ENCODE results near the gene HHIPL1.

The HHIPL1 gene

DNA sequence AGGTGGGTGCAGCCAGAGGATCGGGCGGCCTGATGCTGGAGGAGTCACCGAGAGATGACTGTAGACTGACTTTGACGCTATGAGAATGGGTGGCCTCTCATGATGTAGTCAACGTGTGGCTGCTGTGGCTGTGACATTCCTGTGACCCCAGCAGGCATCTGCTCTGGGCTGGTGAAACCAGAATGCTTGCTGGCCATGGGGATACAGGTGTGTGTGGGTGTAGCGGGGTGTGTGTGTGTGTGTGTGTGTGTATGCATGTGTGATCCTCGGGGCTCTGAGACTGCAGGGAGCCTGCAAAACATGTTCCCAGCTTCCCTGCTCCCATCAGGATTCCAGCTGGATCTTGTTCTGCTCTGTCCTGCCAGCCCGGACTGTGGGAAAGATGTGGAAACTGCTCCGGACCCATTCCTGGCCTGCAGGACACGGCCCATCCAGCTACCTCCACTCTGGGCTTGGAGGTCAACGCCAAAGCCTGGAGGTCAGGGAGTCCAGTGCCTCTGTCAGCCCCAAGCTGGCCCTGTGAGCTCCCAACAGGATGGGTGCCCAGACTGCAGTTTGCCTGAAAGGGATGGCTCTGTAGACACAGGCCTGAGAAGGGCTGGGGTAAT is 18.8 kb upstream of the HHIPL1 start:
- H3K27ac ChIP-seq (ENCODE audit: low read depth, low read length, severe bottlenecking): no peak overlapping the region
- no peaks in the 10 kb centered on the region for H3K4me1 ChIP-seq (ENCODE audit: control insufficient read depth, insufficient read depth, low read length, poor library complexity, severe bottlenecking)
- no peak overlapping the region for H3K4me3 ChIP-seq (ENCODE audit: extremely low read depth, insufficient read depth, low read length, poor library complexity, severe bottlenecking)
- H3K9me3 ChIP-seq (ENCODE audit: control insufficient read depth, low read length): no peaks in the 10 kb centered on the region
- H3K36me3 ChIP-seq (ENCODE audit: control insufficient read depth, insufficient read depth, low read length): no peaks in the 10 kb centered on the region
- WGBS, 2 experiments (ENCODE audit: insufficient coverage in 2 of 2): 86 to 89% methylated on average over 9 of the region's 11 CpGs

GRCh38 chr14:99627100-99627499 is 17.8 kb upstream of the HHIPL1 start:
- no peaks in the 10 kb centered on the region for H3K4me1 ChIP-seq (ENCODE audit: control insufficient read depth, insufficient read depth, low read length, poor library complexity, severe bottlenecking)
- H3K27ac ChIP-seq (ENCODE audit: low read depth, low read length, severe bottlenecking): no peak overlapping the region
- H3K9me3 ChIP-seq (ENCODE audit: control insufficient read depth, low read length): no peaks in the 10 kb centered on the region
- WGBS, 2 experiments (ENCODE audit: insufficient coverage in 2 of 2): 66 to 82% methylated on average over 2 of the region's 2 CpGs
- H3K36me3 ChIP-seq (ENCODE audit: control insufficient read depth, insufficient read depth, low read length): no peaks in the 10 kb centered on the region
- no peak overlapping the region for H3K4me3 ChIP-seq (ENCODE audit: extremely low read depth, insufficient read depth, low read length, poor library complexity, severe bottlenecking)

GRCh38 chr14:99627510-99628381 is 17.2 kb upstream of the HHIPL1 start:
- H3K36me3 ChIP-seq (ENCODE audit: control insufficient read depth, insufficient read depth, low read length): no peaks in the 10 kb centered on the region
- H3K27ac ChIP-seq (ENCODE audit: low read depth, low read length, severe bottlenecking): no peak overlapping the region
- no peaks in the 10 kb centered on the region for H3K9me3 ChIP-seq (ENCODE audit: control insufficient read depth, low read length)
- H3K4me1 ChIP-seq (ENCODE audit: control insufficient read depth, insufficient read depth, low read length, poor library complexity, severe bottlenecking): no peaks in the 10 kb centered on the region
- 67 to 86% methylated on average over 7 to 13 of the region's 13 CpGs for WGBS, 2 experiments (ENCODE audit: insufficient coverage in 2 of 2)
- H3K4me3 ChIP-seq (ENCODE audit: extremely low read depth, insufficient read depth, low read length, poor library complexity, severe bottlenecking): no peak overlapping the region

GRCh38 chr14:99628887-99629618 is 15.9 kb upstream of the HHIPL1 start:
- WGBS, 2 experiments (ENCODE audit: insufficient coverage in 2 of 2): 26 to 29% methylated on average over 19 of the region's 20 CpGs
- no peaks in the 10 kb centered on the region for H3K9me3 ChIP-seq (ENCODE audit: control insufficient read depth, low read length)
- H3K36me3 ChIP-seq (ENCODE audit: control insufficient read depth, insufficient read depth, low read length): no peaks in the 10 kb centered on the region
- H3K4me3 ChIP-seq (ENCODE audit: extremely low read depth, insufficient read depth, low read length, poor library complexity, severe bottlenecking): no peak overlapping the region
- no peak overlapping the region for H3K27ac ChIP-seq (ENCODE audit: low read depth, low read length, severe bottlenecking)
- no peaks in the 10 kb centered on the region for H3K4me1 ChIP-seq (ENCODE audit: control insufficient read depth, insufficient read depth, low read length, poor library complexity, severe bottlenecking)

DNA sequence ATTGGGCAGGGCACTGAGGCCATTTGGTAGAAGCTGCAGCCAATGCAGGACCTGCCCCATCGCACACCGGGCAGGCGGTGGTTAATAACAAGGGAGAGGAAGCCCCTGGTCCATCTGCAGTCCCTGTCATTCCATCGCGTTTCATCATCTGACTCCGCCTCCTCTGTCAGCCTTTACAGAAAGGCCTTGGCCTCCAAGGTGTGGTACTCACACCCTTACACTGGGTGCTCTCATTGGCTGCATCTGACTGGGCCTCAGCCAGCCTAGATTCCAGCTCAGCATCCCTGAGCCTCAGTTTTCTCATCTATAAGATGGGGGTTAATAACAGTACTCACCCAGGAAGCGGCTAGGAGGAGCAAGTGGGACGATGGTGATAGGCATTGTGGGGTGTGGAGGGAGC is 14.7 kb upstream of the HHIPL1 start:
- 60 to 63% methylated on average over 6 to 8 of the region's 8 CpGs for WGBS, 2 experiments (ENCODE audit: insufficient coverage in 2 of 2)
- Histone ChIP-seq H3K27ac (ENCODE audit: low read depth, low read length, severe bottlenecking) (no peak overlapping the region), H3K4me3 (ENCODE audit: extremely low read depth, insufficient read depth, low read length, poor library complexity, severe bottlenecking) (no peak overlapping the region), H3K4me1 (ENCODE audit: control insufficient read depth, insufficient read depth, low read length, poor library complexity, severe bottlenecking) (no peaks in the 10 kb centered on the region), H3K9me3 (ENCODE audit: control insufficient read depth, low read length) (no peaks in the 10 kb centered on the region), H3K36me3 (ENCODE audit: control insufficient read depth, insufficient read depth, low read length) (no peaks in the 10 kb centered on the region)

DNA sequence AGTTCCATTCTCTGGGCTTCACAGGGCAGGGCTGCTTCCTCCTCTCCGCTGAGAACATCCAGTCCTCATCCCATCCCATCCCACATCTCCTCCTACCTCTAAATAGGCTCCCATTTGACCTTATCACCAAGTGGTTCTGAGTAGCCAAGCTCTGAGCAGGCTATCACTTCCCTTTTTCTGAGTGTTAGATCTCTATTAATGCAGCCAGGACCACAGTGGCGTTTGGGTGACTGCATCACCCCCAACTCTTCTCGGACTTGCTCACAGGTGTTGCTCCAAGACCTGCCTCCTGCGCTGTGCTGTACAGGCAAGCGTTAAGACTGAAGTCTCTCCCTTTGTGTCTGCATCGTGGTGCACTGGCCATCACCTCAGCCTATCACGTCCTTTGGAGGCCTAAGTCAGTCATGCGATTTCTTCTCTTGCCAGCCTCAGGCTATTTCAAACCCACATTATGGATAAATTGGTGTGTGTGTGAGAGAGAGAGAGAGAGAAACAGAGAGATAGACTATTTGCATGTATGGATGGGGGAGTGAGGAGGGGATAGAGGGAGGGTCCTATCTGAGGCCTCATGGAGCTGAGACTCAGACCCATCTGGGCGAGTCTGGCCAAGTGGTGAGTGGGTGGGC is 12.4 kb upstream of the HHIPL1 start:
- H3K4me3 ChIP-seq (ENCODE audit: extremely low read depth, insufficient read depth, low read length, poor library complexity, severe bottlenecking): no peak overlapping the region
- H3K9me3 ChIP-seq (ENCODE audit: control insufficient read depth, low read length): no peaks in the 10 kb centered on the region
- H3K27ac ChIP-seq (ENCODE audit: low read depth, low read length, severe bottlenecking): no peak overlapping the region
- 84 to 88% methylated on average over 7 of the region's 9 CpGs for WGBS, 2 experiments (ENCODE audit: insufficient coverage in 2 of 2)
- no peaks in the 10 kb centered on the region for H3K4me1 ChIP-seq (ENCODE audit: control insufficient read depth, insufficient read depth, low read length, poor library complexity, severe bottlenecking)
- no peaks in the 10 kb centered on the region for H3K36me3 ChIP-seq (ENCODE audit: control insufficient read depth, insufficient read depth, low read length)

GRCh38 chr14:99633141-99633540 is 11.8 kb upstream of the HHIPL1 start:
- no peak overlapping the region for H3K4me3 ChIP-seq (ENCODE audit: extremely low read depth, insufficient read depth, low read length, poor library complexity, severe bottlenecking)
- 91 to 92% methylated on average over 3 of the region's 3 CpGs for WGBS, 2 experiments (ENCODE audit: insufficient coverage in 2 of 2)
- H3K4me1 ChIP-seq (ENCODE audit: control insufficient read depth, insufficient read depth, low read length, poor library complexity, severe bottlenecking): no peaks in the 10 kb centered on the region
- no peaks in the 10 kb centered on the region for H3K36me3 ChIP-seq (ENCODE audit: control insufficient read depth, insufficient read depth, low read length)
- H3K9me3 ChIP-seq (ENCODE audit: control insufficient read depth, low read length): no peaks in the 10 kb centered on the region
- no peak overlapping the region for H3K27ac ChIP-seq (ENCODE audit: low read depth, low read length, severe bottlenecking)

- H3K9me3 ChIP-seq (ENCODE audit: control insufficient read depth, low read length): no peaks in the 10 kb centered on the region
- H3K4me1 ChIP-seq (ENCODE audit: control insufficient read depth, insufficient read depth, low read length, poor library complexity, severe bottlenecking): no peaks in the 10 kb centered on the region
- H3K27ac ChIP-seq (ENCODE audit: low read depth, low read length, severe bottlenecking): no peak overlapping the region
- 82 to 85% methylated on average over 7 to 9 of the region's 10 CpGs for WGBS, 2 experiments (ENCODE audit: insufficient coverage in 2 of 2)
- H3K4me3 ChIP-seq (ENCODE audit: extremely low read depth, insufficient read depth, low read length, poor library complexity, severe bottlenecking): no peak overlapping the region
- no peaks in the 10 kb centered on the region for H3K36me3 ChIP-seq (ENCODE audit: control insufficient read depth, insufficient read depth, low read length)
These were observed 11.0 kb upstream of the HHIPL1 start for GRCh38 chr14:99633918-99634317.

DNA sequence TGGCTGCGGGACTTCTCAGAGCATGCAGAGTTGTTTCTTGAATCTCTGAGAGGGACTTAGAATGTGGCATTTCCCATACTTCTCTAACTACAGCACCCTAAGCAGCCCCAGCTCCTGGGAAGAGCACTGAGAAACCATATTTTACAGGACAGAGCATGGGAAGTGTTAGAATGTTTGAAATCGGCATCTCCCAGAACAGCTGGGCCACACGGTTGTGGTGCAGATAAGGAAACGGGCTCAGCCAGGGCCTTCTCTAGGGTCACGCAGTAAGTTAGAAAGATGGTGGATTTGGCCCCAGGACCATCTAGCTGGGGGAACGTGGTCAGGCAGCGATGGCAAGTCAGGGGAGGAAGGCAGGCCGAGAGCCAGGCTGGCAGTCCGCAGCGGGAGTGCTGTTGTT is 10.5 kb upstream of the HHIPL1 start:
- Histone ChIP-seq H3K4me1 (ENCODE audit: control insufficient read depth, insufficient read depth, low read length, poor library complexity, severe bottlenecking) (no peaks in the 10 kb centered on the region), H3K27ac (ENCODE audit: low read depth, low read length, severe bottlenecking) (peak overlapping the region; percentile 16), H3K4me3 (ENCODE audit: extremely low read depth, insufficient read depth, low read length, poor library complexity, severe bottlenecking) (no peak overlapping the region), H3K36me3 (ENCODE audit: control insufficient read depth, insufficient read depth, low read length) (no peaks in the 10 kb centered on the region), H3K9me3 (ENCODE audit: control insufficient read depth, low read length) (no peaks in the 10 kb centered on the region)
- 83 to 88% methylated on average over 7 to 8 of the region's 10 CpGs for whole genome bisulfite sequencing, 2 experiments (ENCODE audit: insufficient coverage in 2 of 2)

DNA sequence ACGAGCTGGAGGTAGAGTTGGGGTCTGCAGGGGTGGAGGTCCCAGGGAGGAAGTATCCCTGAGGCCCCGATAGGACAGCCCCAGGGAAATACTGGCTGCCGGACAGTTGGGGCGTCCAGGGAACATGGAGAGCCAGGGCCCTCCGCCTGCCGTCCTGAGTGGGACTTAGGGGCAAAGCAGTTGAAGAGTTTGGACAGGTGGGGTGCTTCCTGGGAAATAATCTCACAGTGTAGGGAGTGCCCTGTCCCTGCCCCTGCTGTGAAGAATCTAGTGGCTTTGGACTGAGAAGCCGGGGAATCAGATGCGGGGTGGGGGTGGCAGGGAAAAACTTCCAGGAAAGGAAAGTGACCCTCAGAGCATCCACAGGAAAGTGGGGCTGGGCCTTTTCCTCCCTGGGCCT is 9.8 kb upstream of the HHIPL1 start:
- H3K27ac ChIP-seq (ENCODE audit: low read depth, low read length, severe bottlenecking): no peak overlapping the region
- H3K36me3 ChIP-seq (ENCODE audit: control insufficient read depth, insufficient read depth, low read length): no peaks in the 10 kb centered on the region
- no peak overlapping the region for H3K4me3 ChIP-seq (ENCODE audit: extremely low read depth, insufficient read depth, low read length, poor library complexity, severe bottlenecking)
- whole genome bisulfite sequencing, 2 experiments (ENCODE audit: insufficient coverage in 2 of 2): 87 to 88% methylated on average over 8 of the region's 8 CpGs
- no peaks in the 10 kb centered on the region for H3K9me3 ChIP-seq (ENCODE audit: control insufficient read depth, low read length)
- no peaks in the 10 kb centered on the region for H3K4me1 ChIP-seq (ENCODE audit: control insufficient read depth, insufficient read depth, low read length, poor library complexity, severe bottlenecking)

Data from mesodermal cell (in vitro differentiated cells).